ENCODE results near the gene RTN1. TPM values are rescaled to one million over a fixed set of nuclear protein-coding genes. Genes with fewer than 3 reads are reported as not detected.

Gene RTN1
- total RNA-seq, 1 donor from 2014 or later, result 518 TPM

DNA sequence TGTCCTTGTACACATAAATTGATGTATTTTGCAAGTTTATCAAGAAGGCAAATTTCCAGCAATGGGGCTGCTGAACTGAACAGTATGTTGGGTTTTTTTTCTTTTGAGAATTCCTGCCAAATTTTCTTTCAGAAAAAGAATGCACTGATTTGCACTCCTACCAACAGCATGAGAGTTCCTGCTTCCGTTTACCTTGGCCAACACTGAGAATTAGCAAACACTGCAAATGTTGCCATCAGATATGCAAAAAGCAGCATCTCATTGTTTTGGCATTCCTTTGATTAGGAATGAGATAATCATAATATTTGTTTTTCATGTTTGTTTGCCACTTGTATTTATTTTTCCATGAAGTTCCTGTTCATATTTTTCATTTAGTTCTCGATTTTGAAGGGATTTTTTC is 82.4 kb downstream of the RTN1 start:
- Mint-ChIP-seq H3K36me3 (ENCODE audit: unreplicated experiment) (no peaks in the 10 kb centered on the region), H3K27ac (ENCODE audit: unreplicated experiment) (no peak overlapping the region), H3K27me3 (ENCODE audit: unreplicated experiment) (no peaks in the 10 kb centered on the region), H3K9me3 (ENCODE audit: unreplicated experiment) (no peaks in the 10 kb centered on the region), H3K4me1 (ENCODE audit: low read depth, unreplicated experiment) (peaks cover 15% of the 10 kb centered on the region), H3K4me3 (ENCODE audit: unreplicated experiment) (no peak overlapping the region)
- no peak for DNase-seq
- no peak for TF ChIP-seq CTCF (IDR thresholded peaks at IDR 0.05; ENCODE audit: partially characterized antibody, unreplicated experiment)

GRCh38 chr14:59787045-59787674 is 83.4 kb downstream of the RTN1 start:
- Mint-ChIP-seq H3K27me3 (ENCODE audit: unreplicated experiment) (no peaks in the 10 kb centered on the region), H3K9me3 (ENCODE audit: unreplicated experiment) (no peaks in the 10 kb centered on the region), H3K27ac (ENCODE audit: unreplicated experiment) (peak overlapping the region; percentile 4), H3K4me3 (ENCODE audit: unreplicated experiment) (no peak overlapping the region), H3K4me1 (ENCODE audit: low read depth, unreplicated experiment) (peaks cover 15% of the 10 kb centered on the region), H3K36me3 (ENCODE audit: unreplicated experiment) (no peaks in the 10 kb centered on the region)
- TF ChIP-seq CTCF (IDR thresholded peaks at IDR 0.05; ENCODE audit: partially characterized antibody, unreplicated experiment), result no peak
- DNase-seq, result peak; percentile 16

GRCh38 chr14:59785629-59786028 is 84.9 kb downstream of the RTN1 start:
- Mint-ChIP-seq H3K4me1 (ENCODE audit: low read depth, unreplicated experiment) (peaks cover 15% of the 10 kb centered on the region), H3K4me3 (ENCODE audit: unreplicated experiment) (no peak overlapping the region), H3K27me3 (ENCODE audit: unreplicated experiment) (no peaks in the 10 kb centered on the region), H3K36me3 (ENCODE audit: unreplicated experiment) (no peaks in the 10 kb centered on the region), H3K27ac (ENCODE audit: unreplicated experiment) (no peak overlapping the region), H3K9me3 (ENCODE audit: unreplicated experiment) (no peaks in the 10 kb centered on the region)
- no peak for DNase-seq
- no peak for TF ChIP-seq CTCF (IDR thresholded peaks at IDR 0.05; ENCODE audit: partially characterized antibody, unreplicated experiment)

- H3K4me1 Mint-ChIP-seq (ENCODE audit: low read depth, unreplicated experiment), result peaks cover 15% of the 10 kb centered on the region
- no peaks in the 10 kb centered on the region for H3K36me3 Mint-ChIP-seq (ENCODE audit: unreplicated experiment)
Observed at GRCh38 chr14:59782760-59783159, 87.8 kb downstream of the RTN1 start.

More at GRCh38 chr14:59782760-59783159, 87.8 kb downstream of the RTN1 start:
- no peaks in the 10 kb centered on the region for H3K27me3 Mint-ChIP-seq (ENCODE audit: unreplicated experiment)
- no peaks in the 10 kb centered on the region for H3K9me3 Mint-ChIP-seq (ENCODE audit: unreplicated experiment)
- no peak for TF ChIP-seq CTCF (IDR thresholded peaks at IDR 0.05; ENCODE audit: partially characterized antibody, unreplicated experiment)
- no peak for DNase-seq
- H3K27ac Mint-ChIP-seq (ENCODE audit: unreplicated experiment), result no peak overlapping the region
- H3K4me3 Mint-ChIP-seq (ENCODE audit: unreplicated experiment), result no peak overlapping the region

Measured in glutamatergic neuron (in vitro differentiated cells).